Measurements from ENCODE around the gene HNRNPF. TPM values are rescaled to one million over a fixed set of nuclear protein-coding genes. Genes with fewer than 3 reads are reported as not detected.

Gene HNRNPF
- total RNA-seq, 1 donor from 2014 or later = 351 TPM

- peak; percentile 42 for DNase-seq (ENCODE audit: low read depth)
- Histone ChIP-seq H3K27me3 (ENCODE audit: control insufficient read depth, insufficient read depth, low read length) (no peaks in the 10 kb centered on the region), H3K36me3 (ENCODE audit: control insufficient read depth, insufficient read depth, low read length) (no peaks in the 10 kb centered on the region), H3K4me3 (ENCODE audit: low read depth, low read length) (no peak overlapping the region)
- FAIRE-seq = no peak
- no peak for TF ChIP-seq CTCF (IDR thresholded peaks at IDR 0.05; ENCODE audit: insufficient read depth, low read length, severe bottlenecking)
Measured at GRCh38 chr10:43336641-43337318, 72.2 kb downstream of the HNRNPF start.

GRCh38 chr10:43336061-43336460, 72.9 kb downstream of the HNRNPF start:
- Histone ChIP-seq H3K4me3 (ENCODE audit: low read depth, low read length) (no peak overlapping the region), H3K27me3 (ENCODE audit: control insufficient read depth, insufficient read depth, low read length) (no peaks in the 10 kb centered on the region), H3K36me3 (ENCODE audit: control insufficient read depth, insufficient read depth, low read length) (no peaks in the 10 kb centered on the region)
- FAIRE-seq (no peak), DNase-seq (ENCODE audit: low read depth) (no peak)
- no peak for TF ChIP-seq CTCF (IDR thresholded peaks at IDR 0.05; ENCODE audit: insufficient read depth, low read length, severe bottlenecking)

Other genes starting within 250 kb of the HNRNPF start
- 12.1 and 19.7 TPM in 2 replicates for gene RASGEF1A, start 142.1 kb downstream of the HNRNPF start, total RNA-seq
- gene FXYD4, start 37.5 kb downstream of the HNRNPF start, total RNA-seq = not detected in 2 replicates
- 2.1 and 3.2 TPM in 2 replicates for gene ZNF487, start 27.9 kb upstream of the HNRNPF start, total RNA-seq
- gene ZNF239, start 165.4 kb upstream of the HNRNPF start, total RNA-seq = 0.26 and 2.6 TPM in 2 replicates
- gene ZNF485, start 197.3 kb upstream of the HNRNPF start, total RNA-seq = 2.4 and 4.7 TPM in 2 replicates
- 20.5 and 35.7 TPM in 2 replicates for gene ZNF32, start 239.7 kb upstream of the HNRNPF start, total RNA-seq

Data from bronchial epithelial cell (primary cell).